Erythroblast (primary cell): ENCODE data around the gene PHKA1.

ENCODE experiments used
- GATA1 ChIP-seq: IDR thresholded peaks from 2 replicates; pipeline ENCODE4 v1.6.1; 2011; ENCODE audit warnings: low read depth, mild to moderate bottlenecking, control low read depth, low read length, moderate library complexity
- POLR2A ChIP-seq: IDR thresholded peaks from 2 replicates; pipeline ENCODE4 v1.6.1; 2011; ENCODE audit warnings: mild to moderate bottlenecking, low read length

GRCh38 chrX:72716766-72717165, 2.7 kb upstream of the PHKA1 start:
- no peak for TF ChIP-seq POLR2A
- no peak for TF ChIP-seq GATA1
